A549 (cell line): Measurements from ENCODE around the gene NUMB. TPM values are rescaled to one million over a fixed set of nuclear protein-coding genes. Genes with fewer than 3 reads are reported as not detected.

Experiments used
- ATAC-seq, 2 experiments: fragments of 200-7000 bp in 1 of 2; fragments of >200 bp in 1 of 2; cut with Nextera tagmentation in 1 of 2; cut with Tn5 transposase in 1 of 2; 3 replicates each; pipeline versions ENCODE4 v1.8.0 to v1.9.1; 2018 to 2020; ENCODE audit warnings: mild to moderate bottlenecking in 1 of 2, moderate library complexity in 1 of 2
- CTCF ChIA-PET: fragments of 300-600 bp; sonication (Branson Sonifier 250); formaldehyde crosslinking; extraction: SDS; loops from one replicate; lab custom pipeline; 2021; ENCODE audit warnings: antibody characterized with exemption, inconsistent platforms; lab: Yijun Ruan, JAX
- POLR2A ChIA-PET: fragments of 350-600 bp; formaldehyde crosslinking; extraction: SDS; loops from one replicate; lab custom pipeline; 2021; ENCODE audit warnings: antibody characterized with exemption, inconsistent platforms; lab: Yijun Ruan, JAX
- DNase-seq, 2 experiments: peaks; one replicate each; pipeline versions ENCODE4 v3.0.0 to v3.0.0-alpha.2; 2011 to 2016; ENCODE audit warnings: low read depth in 1 of 2, low spot score in 1 of 2
- FAIRE-seq: peaks from 2 replicates; lab custom pipeline; 2011; peaks lifted over from hg19 to GRCh38; lab: Jason Lieb, UNC
- H3K27ac ChIP-seq, 2 experiments: fragments of >200 bp; sonication (Bioruptor Twin); formaldehyde crosslinking; 3 replicates each; pipeline ENCODE4 v1.5.1; 2016 to 2017
- H3K4me1 ChIP-seq: fragments of >200 bp; sonication (Bioruptor Twin); formaldehyde crosslinking; 3 replicates; pipeline ENCODE4 v1.6.1; 2016
- H3K4me2 ChIP-seq: fragments of >200 bp; sonication (Bioruptor Twin); formaldehyde crosslinking; 3 replicates; pipeline ENCODE4 v1.6.1; 2016
- H3K4me3 ChIP-seq: fragments of >200 bp; sonication (Bioruptor Twin); formaldehyde crosslinking; 3 replicates; pipeline ENCODE4 v1.5.1; 2016
- H3K9me3 ChIP-seq: fragments of >200 bp; sonication (Bioruptor Twin); formaldehyde crosslinking; 3 replicates; pipeline ENCODE4 v1.6.1; 2016
- ATOH8 ChIP-seq: fragments of 250-450 bp; sonication (Bioruptor Pico); IDR thresholded peaks from 2 replicates; pipeline ENCODE4 v1.5.0; 2020; ENCODE audit warnings: low read depth, mild to moderate bottlenecking, moderate library complexity
- CBX8 ChIP-seq: fragments of 200-600 bp; sonication (generic); IDR thresholded peaks from 2 replicates; pipeline ENCODE4 v1.6.1; 2016
- CEBPB ChIP-seq, 2 experiments: fragments of >200 bp in 1 of 2; sonication (Bioruptor Twin) in 1 of 2; formaldehyde crosslinking in 1 of 2; IDR thresholded peaks; 2 replicates each; pipeline ENCODE4 v1.6.1; 2012 to 2016
- E2F6 ChIP-seq: IDR thresholded peaks from 2 replicates; pipeline ENCODE4 v1.6.1; 2012; ENCODE audit warnings: low read depth, borderline replicate concordance
- EHF ChIP-seq: fragments of 250-450 bp; sonication (Bioruptor Pico); IDR thresholded peaks from 2 replicates; pipeline ENCODE4 v1.5.0; 2020; ENCODE audit warnings: mild to moderate bottlenecking
- ESRRA ChIP-seq: fragments of 150-350 bp; IDR thresholded peaks from 2 replicates; pipeline ENCODE4 v1.6.1; 2014; ENCODE audit warnings: mild to moderate bottlenecking, low read length, borderline replicate concordance
- HEYL ChIP-seq: fragments of 250-450 bp; sonication (Bioruptor Pico); IDR thresholded peaks from 2 replicates; pipeline ENCODE4 v1.8.0; 2021; ENCODE audit warnings: mild to moderate bottlenecking, moderate library complexity
- JUN ChIP-seq, 2 experiments: fragments of >200 bp; sonication (Bioruptor Twin); formaldehyde crosslinking; IDR thresholded peaks; 2 replicates in 1 of 2; 3 replicates in 1 of 2; pipeline ENCODE4 v1.6.1; 2016 to 2017
- KDM5A ChIP-seq: fragments of 200-600 bp; sonication (generic); IDR thresholded peaks from 2 replicates; pipeline ENCODE4 v1.6.1; 2016; ENCODE audit warnings: antibody characterized with exemption, mild to moderate bottlenecking
- MAFK ChIP-seq: fragments of 450-650 bp; IDR thresholded peaks from 2 replicates; pipeline ENCODE4 v1.6.1; 2014; ENCODE audit not compliant: partially characterized antibody
- MAZ ChIP-seq: fragments of 150-350 bp; IDR thresholded peaks from 2 replicates; pipeline ENCODE4 v1.6.1; 2014; ENCODE audit warnings: antibody characterized with exemption, low read depth, low read length, borderline replicate concordance
- NFE2L2 ChIP-seq: fragments of 150-350 bp; conservative IDR thresholded peaks from 2 replicates; pipeline ENCODE4 v1.6.1; 2014; ENCODE audit warnings: low read length
- NPAS2 ChIP-seq: fragments of 250-450 bp; sonication (Bioruptor Pico); IDR thresholded peaks from 2 replicates; pipeline ENCODE4 v1.8.0; 2022; ENCODE audit warnings: mild to moderate bottlenecking, moderate library complexity, borderline replicate concordance
- PBX3 ChIP-seq: IDR thresholded peaks from 2 replicates; pipeline ENCODE4 v1.6.1; 2012
- PHF8 ChIP-seq: fragments of 200-600 bp; sonication (generic); IDR thresholded peaks from 2 replicates; pipeline ENCODE4 v1.6.1; 2016; ENCODE audit warnings: low read depth, mild to moderate bottlenecking, antibody characterized with exemption, moderate library complexity, borderline replicate concordance
- POLR2A ChIP-seq: IDR thresholded peaks from 2 replicates; pipeline ENCODE4 v1.6.1; 2012; ENCODE audit warnings: mild to moderate bottlenecking, low read length
- RAD21 ChIP-seq, 2 experiments: fragments of >200 bp in 1 of 2; sonication (Bioruptor Twin) in 1 of 2; formaldehyde crosslinking in 1 of 2; IDR thresholded peaks in 1 of 2; conservative IDR thresholded peaks in 1 of 2; 2 replicates in 1 of 2; 3 replicates in 1 of 2; pipeline ENCODE4 v1.6.1; 2012 to 2018; ENCODE audit warnings: inconsistent platforms in 1 of 2
- SMC3 ChIP-seq: fragments of >200 bp; sonication (Bioruptor Twin); formaldehyde crosslinking; IDR thresholded peaks from 3 replicates; pipeline ENCODE4 v1.6.1; 2018; ENCODE audit warnings: inconsistent platforms
- TFCP2L1 ChIP-seq: fragments of 250-450 bp; sonication (Bioruptor Pico); IDR thresholded peaks from 2 replicates; pipeline ENCODE4 v1.5.0; 2021; ENCODE audit warnings: mild to moderate bottlenecking
- USF2 ChIP-seq: fragments of 450-650 bp; IDR thresholded peaks from 2 replicates; pipeline ENCODE4 v1.6.1; 2014; ENCODE audit warnings: antibody characterized with exemption
- ZC3H11A ChIP-seq: fragments of 450-650 bp; IDR thresholded peaks from 2 replicates; pipeline ENCODE4 v1.6.1; 2014; ENCODE audit warnings: antibody characterized with exemption, mild to moderate bottlenecking
- ZFP36 ChIP-seq: fragments of 450-650 bp; IDR thresholded peaks from 2 replicates; pipeline ENCODE4 v1.6.1; 2014; ENCODE audit warnings: borderline replicate concordance; ENCODE audit not compliant: partially characterized antibody
- ZNF302 ChIP-seq: fragments of 250-450 bp; sonication (Bioruptor Pico); IDR thresholded peaks from 2 replicates; pipeline ENCODE4 v1.9.0; 2021; ENCODE audit warnings: inconsistent platforms, mild to moderate bottlenecking, moderate library complexity
- WGBS: methylation state at CpG from one replicate; pipeline ENCODE4 v1.1.6; 2017; ENCODE audit errors: missing lambda C conversion rate; 5-methylcytosine and 5-hydroxymethylcytosine counted together
- polyA plus RNA-seq, 4 experiments: library from polyadenylated mRNA; depleted of rRNA in 3 of 4; stranded (reverse); fragments of >200 nt; fragmentation: RNase III in 1 of 4; extraction: RNeasy Plus Mini Kit Qiagen cat#74134 plus additional on column Dnase treatment in 1 of 4; gene quantifications; 2 replicates in 3 of 4; 3 replicates in 1 of 4; pipeline ENCODE4 v1.2.3, GENCODE V29; 2011 to 2017

Gene NUMB
- polyA plus RNA-seq, 2 of the 4 experiments (the other 2 are of a cell fraction) = 40.8 to 151 TPM

GRCh38 chr14:73307261-73307660, 151.1 kb downstream of the NUMB start:
- DNase-seq (no peak), ATAC-seq (no peak), FAIRE-seq (no peak)
- TF ChIP-seq RAD21 (conservative IDR thresholded peaks at IDR 0.05 in 1 of 2, IDR thresholded peaks at IDR 0.05 in 1 of 2) (no peak), E2F6 (no peak), MAFK (no peak), HEYL (CRISPR knock-in tag) (no peak), CBX8 (no peak)
- H3K4me1 ChIP-seq = peaks cover 13% of the 10 kb centered on the region; the same call in 2 of the 3 replicates
- no peak overlapping the region for H3K4me3 ChIP-seq
- no peak overlapping the region for H3K27ac ChIP-seq
- no peaks in the 10 kb centered on the region for H3K9me3 ChIP-seq
- WGBS = 99% methylated on average over 3 of the region's 3 CpGs
- ChIA-PET POLR2A (no interaction called here), CTCF (interaction anchor here (0.6 to 2.0 kb wide), 3 partner anchors 12 to 232 kb away, joined by 3 to 8 read pairs (median 5); no protein-coding TSS in a partner anchor)
- no peak overlapping the region for H3K4me2 ChIP-seq

DNA sequence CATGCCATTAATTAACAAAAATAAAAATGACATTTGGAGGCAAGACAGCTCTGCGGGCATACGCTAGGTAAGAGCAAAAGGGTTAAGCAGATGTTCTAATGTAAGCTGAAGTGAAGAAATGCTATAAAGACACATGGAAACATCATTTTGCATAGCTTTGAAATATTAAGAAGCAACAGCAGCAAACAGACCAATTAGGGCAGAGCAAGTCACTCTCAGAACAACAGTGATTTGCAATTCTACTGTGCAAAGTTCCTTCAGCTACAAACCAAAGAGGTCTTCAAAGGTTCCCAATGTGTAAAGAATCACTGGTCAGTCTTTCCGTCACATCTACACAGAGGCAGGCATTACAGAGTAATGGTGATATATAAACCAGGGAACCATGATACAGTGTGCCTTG, 152.8 kb downstream of the NUMB start:
- ATAC-seq (no peak), DNase-seq (no peak), FAIRE-seq (no peak)
- no peaks in the 10 kb centered on the region for H3K9me3 ChIP-seq
- no peaks in the 10 kb centered on the region for H3K4me1 ChIP-seq
- no peak overlapping the region for H3K4me3 ChIP-seq
- whole genome bisulfite sequencing = 63% methylated on average over 3 of the region's 3 CpGs
- no peak overlapping the region for H3K27ac ChIP-seq
- H3K4me2 ChIP-seq = no peak overlapping the region
- TF ChIP-seq PBX3 (no peak), ESRRA (no peak), SMC3 (no peak), MAZ (no peak), CEBPB (IDR thresholded peaks at IDR 0.05) (no peak), PHF8 (no peak), EHF (no peak), JUN (IDR thresholded peaks at IDR 0.05) (no peak), KDM5A (no peak), TFCP2L1 (no peak), ATOH8 (CRISPR knock-in tag) (no peak), ZNF302 (CRISPR knock-in tag) (no peak), USF2 (no peak), POLR2A (no peak), E2F6 (no peak), ZC3H11A (no peak), ZFP36 (no peak), NPAS2 (CRISPR knock-in tag) (no peak), NFE2L2 (no peak)
- ChIA-PET CTCF (interaction anchor here (0.8 to 3.4 kb wide), 4 partner anchors 11 to 166 kb away, joined by 3 to 20 read pairs (median 4); no protein-coding TSS in a partner anchor), POLR2A (no interaction called here)
